ENCODE data around the gene CNTN1. TPM values are rescaled to one million over a fixed set of nuclear protein-coding genes. Genes with fewer than 3 reads are reported as not detected.

Gene CNTN1
- polyA plus RNA-seq, 1 donor (not counting 4 experiments of a cell fraction or from before 2014, with no cell fraction given) = 19.0 TPM

GRCh38 chr12:40843495-40843894 is 151.3 kb downstream of the CNTN1 start:
- FAIRE-seq (no peak), DNase-seq (ENCODE audit: low read depth, low spot score) (no peak)
- H4K20me1 ChIP-seq (ENCODE audit: control insufficient read depth, extremely low read depth, insufficient read depth, low read length) = no peaks in the 10 kb centered on the region
- no peaks in the 10 kb centered on the region for H3K36me3 ChIP-seq (ENCODE audit: control insufficient read depth in 2 of 2, extremely low read depth in 1 of 2, insufficient read depth in 2 of 2, low read length in 2 of 2)
- no peaks in the 10 kb centered on the region for H3K4me1 ChIP-seq (ENCODE audit: control insufficient read depth, extremely low read depth, insufficient read depth, low read length)
- H3K9me3 ChIP-seq (ENCODE audit: control insufficient read depth, low read depth, low read length) = no peaks in the 10 kb centered on the region
- no peak overlapping the region for H3K4me2 ChIP-seq (ENCODE audit: control insufficient read depth, extremely low read depth, insufficient read depth, low read depth, low read length)
- no peak overlapping the region for H3K9ac ChIP-seq (ENCODE audit: control insufficient read depth, extremely low read depth, insufficient read depth, low read length)
- H3K27me3 ChIP-seq (ENCODE audit: control insufficient read depth, extremely low read depth, insufficient read depth, low read length) = no peaks in the 10 kb centered on the region
- dilution Hi-C loops (cut with MboI; ENCODE audit: extremely low pct_ligation_motif_present, low sequenced_read_pairs) = loop anchor here (25.0 kb wide), 1 partner anchor 506 kb away; no protein-coding TSS in a partner anchor
- no peak overlapping the region for H3K27ac ChIP-seq (ENCODE audit: control insufficient read depth, insufficient read depth, low read length)
- no peak overlapping the region for H2AFZ ChIP-seq (ENCODE audit: control insufficient read depth, low read length)
- no peak overlapping the region for H3K4me3 ChIP-seq (ENCODE audit: control insufficient read depth in 2 of 3, extremely low read depth in 1 of 3, insufficient read depth in 2 of 3, low read depth in 1 of 3, low read length in 3 of 3)
- no peaks in the 10 kb centered on the region for H3K9me1 ChIP-seq (ENCODE audit: control insufficient read depth, extremely low read depth, insufficient read depth, low read length)
- no peak for TF ChIP-seq CTCF (optimal IDR thresholded peaks at IDR 0.05 in 1 of 3, IDR thresholded peaks at IDR 0.05 in 1 of 3, conservative IDR thresholded peaks at IDR 0.05 in 1 of 3; ENCODE audit: extremely low read depth in 1 of 3, insufficient read depth in 2 of 3, low read length in 3 of 3)
- no peak for TF ChIP-seq EZH2 (IDR thresholded peaks at IDR 0.05; ENCODE audit: low read length)
- H3K79me2 ChIP-seq (ENCODE audit: control insufficient read depth, insufficient read depth, low read length) = no peaks in the 10 kb centered on the region

GRCh38 chr12:40853221-40853620 is 161.0 kb downstream of the CNTN1 start:
- Histone ChIP-seq H4K20me1 (ENCODE audit: control insufficient read depth, extremely low read depth, insufficient read depth, low read length) (no peaks in the 10 kb centered on the region), H3K27ac (ENCODE audit: control insufficient read depth, insufficient read depth, low read length) (no peak overlapping the region), H3K9me3 (ENCODE audit: control insufficient read depth, low read depth, low read length) (no peaks in the 10 kb centered on the region), H3K9me1 (ENCODE audit: control insufficient read depth, extremely low read depth, insufficient read depth, low read length) (no peaks in the 10 kb centered on the region), H3K36me3 (ENCODE audit: control insufficient read depth in 2 of 2, extremely low read depth in 1 of 2, insufficient read depth in 2 of 2, low read length in 2 of 2) (no peaks in the 10 kb centered on the region), H3K79me2 (ENCODE audit: control insufficient read depth, insufficient read depth, low read length) (no peaks in the 10 kb centered on the region), H2AFZ (ENCODE audit: control insufficient read depth, low read length) (no peak overlapping the region), H3K9ac (ENCODE audit: control insufficient read depth, extremely low read depth, insufficient read depth, low read length) (no peak overlapping the region), H3K27me3 (ENCODE audit: control insufficient read depth, extremely low read depth, insufficient read depth, low read length) (no peaks in the 10 kb centered on the region), H3K4me3 (ENCODE audit: control insufficient read depth in 2 of 3, extremely low read depth in 1 of 3, insufficient read depth in 2 of 3, low read depth in 1 of 3, low read length in 3 of 3) (no peak overlapping the region), H3K4me1 (ENCODE audit: control insufficient read depth, extremely low read depth, insufficient read depth, low read length) (no peaks in the 10 kb centered on the region), H3K4me2 (ENCODE audit: control insufficient read depth, extremely low read depth, insufficient read depth, low read depth, low read length) (no peak overlapping the region)
- FAIRE-seq = peak; percentile 9
- DNase-seq (ENCODE audit: low read depth, low spot score) = no peak
- TF ChIP-seq EZH2 (IDR thresholded peaks at IDR 0.05; ENCODE audit: low read length) (no peak), CTCF (optimal IDR thresholded peaks at IDR 0.05 in 1 of 3, IDR thresholded peaks at IDR 0.05 in 1 of 3, conservative IDR thresholded peaks at IDR 0.05 in 1 of 3; ENCODE audit: extremely low read depth in 1 of 3, insufficient read depth in 2 of 3, low read length in 3 of 3) (no peak)
- dilution Hi-C loops (cut with MboI; ENCODE audit: extremely low pct_ligation_motif_present, low sequenced_read_pairs) = no loop called here

Measured in keratinocyte (primary cell).